H1 (cell line): Measurements from ENCODE around the gene SLC25A5. TPM values are rescaled to one million over a fixed set of nuclear protein-coding genes. Genes with fewer than 3 reads are reported as not detected.
"Not testable (repeated sequence)": the region's sequence is repeated elsewhere in the genome, so short reads cannot be mapped to it uniquely, and the experiment has no call there.

Experiments
- CTCF ChIA-PET: fragments of 300-600 bp; sonication (Branson Sonifier 250); formaldehyde crosslinking; loops from one replicate; lab custom pipeline; 2021; ENCODE audit not compliant: partially characterized antibody; lab: Charles Lee
- POLR2A ChIA-PET: fragments of 300-600 bp; sonication (Branson Sonifier 250); formaldehyde crosslinking; loops from one replicate; lab custom pipeline; 2021; ENCODE audit warnings: inconsistent platforms; ENCODE audit not compliant: partially characterized antibody; lab: Charles Lee
- DNase-seq, 2 experiments: peaks; one replicate each; pipeline versions ENCODE4 v3.0.0 to v3.0.0-alpha.2; 2010 to 2022; ENCODE audit warnings: low spot score in 2 of 2, low read depth in 1 of 2, mixed read lengths in 1 of 2
- FAIRE-seq: peaks from 2 replicates; lab custom pipeline; 2011; peaks lifted over from hg19 to GRCh38; lab: Jason Lieb, UNC
- H2AFZ ChIP-seq: 2 replicates; pipeline ENCODE4 v1.8.1; 2012; ENCODE audit warnings: low read length, inconsistent platforms
- H2AK5ac ChIP-seq: 2 replicates; pipeline ENCODE4 v1.6.1; 2013; ENCODE audit warnings: low read depth, low read length
- H2BK120ac ChIP-seq: replicated peaks from 2 replicates; pipeline ENCODE3; 2013; ENCODE audit warnings: low read depth, low read length, inconsistent platforms
- H2BK12ac ChIP-seq: 2 replicates; pipeline ENCODE4 v1.6.1; 2013; ENCODE audit warnings: low read depth, low read length
- H2BK15ac ChIP-seq: 2 replicates; pipeline ENCODE4 v1.6.1; 2013; ENCODE audit warnings: low read length
- H2BK20ac ChIP-seq: 2 replicates; pipeline ENCODE4 v1.6.1; 2013; ENCODE audit warnings: low read length
- H2BK5ac ChIP-seq: 2 replicates; pipeline ENCODE4 v1.6.1; 2013; ENCODE audit warnings: low read depth, low read length
- H3K14ac ChIP-seq: 2 replicates; pipeline ENCODE4 v1.6.1; 2013; ENCODE audit warnings: inconsistent platforms; ENCODE audit not compliant: insufficient read length
- H3K18ac ChIP-seq: 2 replicates; pipeline ENCODE4 v1.6.1; 2013; ENCODE audit warnings: low read length; ENCODE audit errors: extremely low read depth
- H3K23ac ChIP-seq: 2 replicates; pipeline ENCODE4 v1.6.1; 2013; ENCODE audit warnings: inconsistent platforms; ENCODE audit not compliant: insufficient read length
- H3K23me2 ChIP-seq: 2 replicates; pipeline ENCODE4 v1.6.1; 2013; ENCODE audit warnings: low read depth, low read length
- H3K27ac ChIP-seq: 2 replicates; pipeline ENCODE4 v1.6.1; 2011; ENCODE audit warnings: low read depth, low read length, inconsistent platforms
- H3K27me3 ChIP-seq, 4 experiments: replicated peaks in 1 of 4; 1 replicate in 1 of 4; 2 replicates in 3 of 4; pipeline versions ENCODE4 v1.6.1 to v1.8.1; 2011 to 2013; ENCODE audit warnings: low read length in 3 of 4, mild to moderate bottlenecking in 3 of 4, inconsistent platforms in 2 of 4, mixed read lengths in 2 of 4, moderate library complexity in 1 of 4; ENCODE audit not compliant: control insufficient read depth in 3 of 4, insufficient read depth in 3 of 4; ENCODE audit errors: extremely low read depth in 1 of 4
- H3K36me3 ChIP-seq, 4 experiments: 2 replicates each; pipeline versions ENCODE4 v1.6.1 to v1.8.1; 2011 to 2013; ENCODE audit warnings: mild to moderate bottlenecking in 4 of 4, low read length in 3 of 4, moderate library complexity in 2 of 4, control low read depth in 1 of 4, inconsistent platforms in 1 of 4; ENCODE audit not compliant: insufficient read depth in 4 of 4, control insufficient read depth in 2 of 4
- H3K4ac ChIP-seq: replicated peaks from 2 replicates; pipeline ENCODE3; 2013; ENCODE audit warnings: low read length, low read depth, mixed read lengths, inconsistent platforms; ENCODE audit not compliant: insufficient read length
- H3K4me1 ChIP-seq, 4 experiments: replicated peaks in 1 of 4; 1 replicate in 1 of 4; 2 replicates in 3 of 4; pipeline versions ENCODE4 v1.6.1 to v1.8.1; 2011 to 2013; ENCODE audit warnings: low read length in 3 of 4, inconsistent platforms in 2 of 4, mixed read lengths in 1 of 4; ENCODE audit not compliant: insufficient read depth in 4 of 4, control insufficient read depth in 3 of 4
- H3K4me2 ChIP-seq, 2 experiments: 2 replicates each; pipeline versions ENCODE4 v1.6.1 to v1.8.1; 2011 to 2013; ENCODE audit warnings: low read depth in 2 of 2, low read length in 2 of 2, control low read depth in 1 of 2, inconsistent platforms in 1 of 2, mild to moderate bottlenecking in 1 of 2; ENCODE audit not compliant: insufficient read depth in 1 of 2
- H3K4me3 ChIP-seq, 4 experiments: fragments of 200-600, 300-600 bp in 1 of 4; sonication (generic), shearing (Covaris generic), sonication (Bioruptor Twin) in 1 of 4; 2 replicates each; pipeline versions ENCODE4 v1.5.1 to v1.8.1; 2011 to 2016; ENCODE audit warnings: low read length in 4 of 4, low read depth in 3 of 4, control low read depth in 2 of 4, inconsistent platforms in 2 of 4, mild to moderate bottlenecking in 2 of 4, mixed read lengths in 1 of 4, moderate library complexity in 1 of 4; ENCODE audit not compliant: insufficient read depth in 2 of 4; ENCODE audit errors: extremely low read depth in 1 of 4
- H3K56ac ChIP-seq: replicated peaks from 2 replicates; pipeline ENCODE3; 2013; ENCODE audit warnings: low read depth, mild to moderate bottlenecking, mixed read lengths, low read length, inconsistent platforms; ENCODE audit not compliant: insufficient read length
- H3K79me1 ChIP-seq: 2 replicates; pipeline ENCODE4 v1.6.1; 2013; ENCODE audit warnings: low read depth, low read length, control low read depth
- H3K79me2 ChIP-seq, 2 experiments: 2 replicates each; pipeline versions ENCODE4 v1.6.1 to v1.8.1; 2012 to 2013; ENCODE audit warnings: low read length in 2 of 2, mild to moderate bottlenecking in 2 of 2, inconsistent platforms in 1 of 2; ENCODE audit not compliant: insufficient read depth in 2 of 2, control insufficient read depth in 1 of 2
- H3K9ac ChIP-seq, 4 experiments: replicated peaks in 1 of 4; 1 replicate in 1 of 4; 2 replicates in 3 of 4; pipeline versions ENCODE4 v1.6.1 to v1.8.1; 2011 to 2013; ENCODE audit warnings: low read depth in 3 of 4, low read length in 3 of 4, control low read depth in 2 of 4, mild to moderate bottlenecking in 2 of 4, moderate library complexity in 2 of 4, inconsistent platforms in 1 of 4; ENCODE audit errors: extremely low read depth in 1 of 4
- H3K9me3 ChIP-seq, 2 experiments: 2 replicates each; pipeline versions ENCODE4 v1.6.1 to v1.8.1; 2012 to 2013; ENCODE audit warnings: mild to moderate bottlenecking in 2 of 2, moderate library complexity in 2 of 2, control low read depth in 1 of 2, inconsistent platforms in 1 of 2, low read depth in 1 of 2, low read length in 1 of 2, mixed read lengths in 1 of 2; ENCODE audit not compliant: insufficient read depth in 2 of 2
- H4K20me1 ChIP-seq, 2 experiments: replicated peaks in 1 of 2; 2 replicates each; pipeline versions ENCODE3 to v1.8.1; 2011 to 2013; ENCODE audit warnings: inconsistent platforms in 2 of 2, low read length in 2 of 2, mild to moderate bottlenecking in 1 of 2; ENCODE audit not compliant: insufficient read depth in 2 of 2, control insufficient read depth in 1 of 2
- H4K5ac ChIP-seq: 2 replicates; pipeline ENCODE4 v1.6.1; 2013; ENCODE audit warnings: low read length, low read depth, mixed read lengths, inconsistent platforms; ENCODE audit not compliant: insufficient read length
- H4K8ac ChIP-seq: 2 replicates; pipeline ENCODE4 v1.8.0; 2013; ENCODE audit warnings: mild to moderate bottlenecking, moderate library complexity, low read length, inconsistent platforms; ENCODE audit not compliant: insufficient read depth; ENCODE audit errors: extremely low read depth
- H4K91ac ChIP-seq: replicated peaks from 2 replicates; pipeline ENCODE3; 2013; ENCODE audit warnings: low read length, mixed read lengths, inconsistent platforms; ENCODE audit not compliant: insufficient read length
- POLR2AphosphoS5 ChIP-seq: IDR thresholded peaks from 2 replicates; pipeline ENCODE4 v1.6.1; 2011; ENCODE audit warnings: low read depth, low read length
- RFX5 ChIP-seq: IDR thresholded peaks from 2 replicates; pipeline ENCODE4 v1.6.1; 2011; ENCODE audit warnings: low read depth, low read length, improper control_type of control experiment, borderline replicate concordance
- USF2 ChIP-seq: IDR thresholded peaks from 2 replicates; pipeline ENCODE4 v1.6.1; 2011; ENCODE audit warnings: low read length, improper control_type of control experiment
- WGBS, 2 experiments: shearing (Covaris generic) in 1 of 2; methylation state at CpG; one replicate each; pipeline versions ENCODE4 v1.1.6 to v1.1.7; 2013 to 2015; ENCODE audit warnings: low lambda C conversion rate in 2 of 2, mixed read lengths in 2 of 2, inconsistent platforms in 1 of 2, low coverage in 1 of 2, missing lambda C conversion rate in 1 of 2; ENCODE audit not compliant: insufficient replicate concordance in 2 of 2, insufficient coverage in 1 of 2, insufficient read length in 1 of 2; ENCODE audit errors: extremely low coverage in 1 of 2, missing lambda C conversion rate in 1 of 2; 5-methylcytosine and 5-hydroxymethylcytosine counted together
- polyA plus RNA-seq, 7 experiments: library from polyadenylated mRNA; depleted of rRNA in 3 of 7; stranded (reverse) in 5 of 7; unstranded in 2 of 7; fragments of >200 nt in 5 of 7; fragments of 200-250 nt in 2 of 7; gene quantifications; 1 replicate in 5 of 7; 2 replicates in 1 of 7; 4 replicates in 1 of 7; pipeline versions ENCODE4 v1.2.1 to v1.2.3, GENCODE V29; 2011 to 2013; ENCODE audit warnings: missing spikeins in 2 of 7, mixed read lengths in 2 of 7
- total RNA-seq: library from RNA; stranded (reverse); fragmentation: NEBNext Ultra II Directional; extraction: Animal tissue kit (Norgen Biotek cat#: 25700); gene quantifications from 2 replicates; pipeline ENCODE4 v1.2.1, GENCODE V29; 2021

The SLC25A5 gene
- total and polyA plus RNA-seq, 2 of the 8 experiments (the other 6 are each of a cell fraction or from before 2014, with no cell fraction given) = 512 to 727 TPM

GRCh38 chrX:119429471-119429870 is 38.8 kb upstream of the SLC25A5 start (continued):
- TF ChIP-seq USF2 = no peak
- TF ChIP-seq POLR2AphosphoS5 = no peak
- TF ChIP-seq RFX5 = no peak
- TF ChIP-seq, all 59 proteins: peak for 0

GRCh38 chrX:119441295-119441694 is 26.9 kb upstream of the SLC25A5 start:
- H3K56ac ChIP-seq, CTCF ChIA-PET, H3K23me2 ChIP-seq, H4K5ac ChIP-seq, H4K8ac ChIP-seq, H3K36me3 ChIP-seq, H3K4me2 ChIP-seq, H3K23ac ChIP-seq, H2BK15ac ChIP-seq, H3K27me3 ChIP-seq, H3K79me1 ChIP-seq, H3K27ac ChIP-seq, H3K79me2 ChIP-seq, H2AK5ac ChIP-seq, H3K18ac ChIP-seq, H4K91ac ChIP-seq, H3K4ac ChIP-seq, H4K20me1 ChIP-seq, H2BK20ac ChIP-seq, H3K4me3 ChIP-seq, H2BK120ac ChIP-seq, DNase-seq, H2AFZ ChIP-seq, H2BK5ac ChIP-seq, H3K4me1 ChIP-seq, H3K9ac ChIP-seq, H3K14ac ChIP-seq, H2BK12ac ChIP-seq, H3K9me3 ChIP-seq: not testable (repeated sequence)
- POLR2A ChIA-PET = interaction anchor here (0.8 kb wide), 1 partner anchor 28 kb away, joined by 3 read pairs; no protein-coding TSS in a partner anchor
- FAIRE-seq = peak; percentile 45
- 100% methylated on average over 1 of the region's 17 CpGs; no CpG with 5 or more reads in 1 of the 2 experiments for WGBS, 2 experiments
